NCI-H2196 (cell line): ENCODE results near the gene ARF3.

ENCODE experiments used
- DNase-seq: peaks from one replicate; lab custom pipeline; 2025; ENCODE audit not compliant: unreplicated experiment; lab: John Stamatoyannopoulos, UW

ARF3 gene

GRCh38 chr12:48982397-48983080, 25.3 kb upstream of the ARF3 start:
- no peak for DNase-seq

DNA sequence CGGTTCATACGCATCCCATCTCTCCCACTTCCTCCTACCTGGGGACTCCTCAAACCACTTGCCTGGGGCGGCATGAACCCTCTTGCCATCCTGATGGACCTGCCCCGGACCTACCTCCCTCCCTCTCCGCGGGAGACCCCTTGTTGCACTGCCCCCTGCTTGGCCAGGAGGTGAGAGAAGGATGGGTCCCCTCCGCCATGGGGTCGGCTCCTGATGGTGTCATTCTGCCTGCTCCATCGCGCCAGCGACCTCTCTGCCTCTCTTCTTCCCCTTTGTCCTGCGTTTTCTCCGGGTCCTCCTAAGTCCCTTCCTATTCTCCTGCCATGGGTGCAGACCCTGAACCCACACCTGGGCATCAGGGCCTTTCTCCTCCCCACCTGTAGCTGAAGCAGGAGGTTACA, 24.5 kb upstream of the ARF3 start:
- DNase-seq: no peak

DNA sequence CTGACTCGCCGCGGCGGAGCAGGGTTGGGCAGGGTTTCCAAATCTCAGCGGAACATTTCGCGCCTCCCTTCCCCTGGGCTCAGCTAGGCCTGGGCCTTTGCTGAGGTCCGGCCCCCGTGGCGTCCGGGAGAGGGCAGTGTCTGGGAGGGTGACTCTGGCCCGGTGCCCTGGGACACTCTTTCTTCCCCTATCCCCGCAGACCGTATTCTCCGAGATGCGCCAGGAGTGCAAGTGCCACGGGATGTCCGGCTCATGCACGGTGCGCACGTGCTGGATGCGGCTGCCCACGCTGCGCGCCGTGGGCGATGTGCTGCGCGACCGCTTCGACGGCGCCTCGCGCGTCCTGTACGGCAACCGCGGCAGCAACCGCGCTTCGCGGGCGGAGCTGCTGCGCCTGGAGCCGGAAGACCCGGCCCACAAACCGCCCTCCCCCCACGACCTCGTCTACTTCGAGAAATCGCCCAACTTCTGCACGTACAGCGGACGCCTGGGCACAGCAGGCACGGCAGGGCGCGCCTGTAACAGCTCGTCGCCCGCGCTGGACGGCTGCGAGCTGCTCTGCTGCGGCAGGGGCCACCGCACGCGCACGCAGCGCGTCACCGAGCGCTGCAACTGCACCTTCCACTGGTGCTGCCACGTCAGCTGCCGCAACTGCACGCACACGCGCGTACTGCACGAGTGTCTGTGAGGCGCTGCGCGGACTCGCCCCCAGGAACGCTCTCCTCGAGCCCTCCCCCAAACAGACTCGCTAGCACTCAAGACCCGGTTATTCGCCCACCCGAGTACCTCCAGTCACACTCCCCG, 23.9 kb upstream of the ARF3 start:
- no peak for DNase-seq

GRCh38 chr12:48980389-48980952, 23.2 kb upstream of the ARF3 start:
- no peak for DNase-seq

- no peak for DNase-seq
Measured at GRCh38 chr12:48979602-48980388, 22.5 kb upstream of the ARF3 start.

DNA sequence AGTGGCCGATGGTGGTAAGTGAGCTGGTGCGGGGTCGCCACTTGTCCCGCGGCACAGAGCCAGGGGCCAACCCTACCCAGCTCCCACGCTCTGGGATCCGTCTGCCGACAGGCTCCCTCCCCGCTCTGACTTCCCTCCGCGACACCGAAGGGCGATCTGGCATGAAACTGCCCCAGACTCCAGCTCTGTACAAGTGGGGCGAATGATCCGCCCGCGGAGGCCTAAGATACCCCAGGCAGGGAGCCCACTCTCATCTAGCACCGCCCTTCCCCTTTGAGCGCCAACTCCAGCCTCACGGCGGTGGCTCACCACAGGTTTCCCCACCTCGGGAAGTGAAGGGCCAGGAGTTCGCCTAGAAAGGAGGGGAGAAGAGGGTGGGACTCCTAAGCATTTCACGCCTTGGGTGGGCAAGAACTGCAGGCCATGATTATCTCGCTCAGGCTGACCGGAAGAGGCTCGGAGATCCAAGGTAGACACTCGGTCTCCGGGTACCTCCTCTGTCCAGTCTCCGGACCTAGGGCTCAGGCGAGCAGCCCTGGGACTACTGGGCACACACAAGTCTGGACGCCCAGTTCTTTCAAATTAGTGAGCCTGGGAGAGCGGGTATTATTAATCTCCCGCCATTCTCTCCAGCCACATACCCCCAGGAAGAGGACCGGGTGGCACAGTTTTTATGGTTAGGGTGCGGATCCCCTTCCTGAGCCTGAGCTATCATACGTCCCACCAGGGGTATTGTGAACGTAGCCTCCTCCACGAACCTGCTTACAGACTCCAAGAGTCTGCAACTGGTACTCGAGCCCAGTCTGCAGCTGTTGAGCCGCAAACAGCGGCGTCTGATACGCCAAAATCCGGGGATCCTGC, 21.7 kb upstream of the ARF3 start:
- DNase-seq: no peak

DNA sequence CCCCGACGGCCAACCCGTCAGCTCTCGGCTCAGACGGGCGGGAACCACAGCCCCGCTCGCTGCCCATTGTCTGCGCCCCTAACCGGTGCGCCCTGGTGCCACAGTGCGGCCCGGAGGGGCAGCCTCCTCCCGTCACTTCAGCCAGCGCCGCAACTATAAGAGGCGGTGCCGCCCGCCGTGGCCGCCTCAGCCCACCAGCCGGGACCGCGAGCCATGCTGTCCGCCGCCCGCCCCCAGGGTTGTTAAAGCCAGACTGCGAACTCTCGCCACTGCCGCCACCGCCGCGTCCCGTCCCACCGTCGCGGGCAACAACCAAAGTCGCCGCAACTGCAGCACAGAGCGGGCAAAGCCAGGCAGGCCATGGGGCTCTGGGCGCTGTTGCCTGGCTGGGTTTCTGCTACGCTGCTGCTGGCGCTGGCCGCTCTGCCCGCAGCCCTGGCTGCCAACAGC, 21.0 kb upstream of the ARF3 start, which contains the start of gene WNT1:
Gene WNT1, plus strand, starts transcription at position 32 of the 450 bp plus-strand sequence. Its CDS starts 329 bp downstream, at position 361.
- no peak for DNase-seq

DNA sequence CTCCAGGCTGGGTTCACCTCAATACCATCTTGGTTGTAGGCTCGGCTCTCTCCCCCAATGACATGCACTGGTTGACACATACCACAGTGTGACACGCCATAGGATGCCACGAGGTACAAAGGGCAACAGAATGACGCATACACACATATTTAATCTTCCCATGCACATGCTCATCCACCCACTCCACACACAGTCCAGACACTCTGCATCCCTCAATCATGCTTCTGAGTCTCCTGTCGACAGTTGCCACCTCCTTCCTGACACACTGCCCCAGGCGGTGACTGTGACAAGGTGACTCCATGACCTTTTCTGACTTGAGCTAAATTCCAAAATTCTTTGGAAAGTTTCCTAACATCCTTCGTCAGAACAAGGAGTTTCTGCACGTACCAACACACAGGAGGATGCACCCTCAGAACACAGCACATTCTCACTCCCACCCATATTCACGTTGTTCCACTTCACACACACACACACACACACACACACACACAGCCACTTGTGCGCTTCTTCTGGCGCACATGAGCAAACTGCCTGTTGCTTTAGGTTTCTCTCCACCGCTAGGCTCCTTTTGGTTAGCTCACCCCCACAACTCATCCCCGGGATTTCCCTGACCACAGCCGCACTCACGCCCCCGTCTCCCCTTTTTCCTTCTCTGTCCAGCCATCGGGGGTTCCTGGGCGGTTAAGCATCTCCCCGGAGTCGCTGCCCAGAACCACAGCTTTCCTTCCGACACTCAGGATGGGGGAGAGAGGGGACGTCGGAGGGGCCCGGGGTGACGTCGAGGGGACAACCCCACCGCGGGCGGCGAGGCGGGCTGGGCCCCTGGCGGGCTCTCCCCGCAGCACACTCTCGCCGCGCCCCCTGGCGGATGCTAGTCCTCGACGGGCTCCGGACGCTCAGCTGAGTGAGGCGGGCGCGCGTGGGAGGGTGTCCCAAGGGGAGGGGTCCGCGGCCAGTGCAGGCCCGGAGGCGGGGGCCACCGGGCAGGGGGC, 20.3 kb upstream of the ARF3 start:
- DNase-seq: peak; percentile 69

- no peak for DNase-seq
Measured at GRCh38 chr12:48973941-48974673, 16.8 kb upstream of the ARF3 start.

GRCh38 chr12:48973531-48973930, 16.2 kb upstream of the ARF3 start:
- no peak for DNase-seq

DNA sequence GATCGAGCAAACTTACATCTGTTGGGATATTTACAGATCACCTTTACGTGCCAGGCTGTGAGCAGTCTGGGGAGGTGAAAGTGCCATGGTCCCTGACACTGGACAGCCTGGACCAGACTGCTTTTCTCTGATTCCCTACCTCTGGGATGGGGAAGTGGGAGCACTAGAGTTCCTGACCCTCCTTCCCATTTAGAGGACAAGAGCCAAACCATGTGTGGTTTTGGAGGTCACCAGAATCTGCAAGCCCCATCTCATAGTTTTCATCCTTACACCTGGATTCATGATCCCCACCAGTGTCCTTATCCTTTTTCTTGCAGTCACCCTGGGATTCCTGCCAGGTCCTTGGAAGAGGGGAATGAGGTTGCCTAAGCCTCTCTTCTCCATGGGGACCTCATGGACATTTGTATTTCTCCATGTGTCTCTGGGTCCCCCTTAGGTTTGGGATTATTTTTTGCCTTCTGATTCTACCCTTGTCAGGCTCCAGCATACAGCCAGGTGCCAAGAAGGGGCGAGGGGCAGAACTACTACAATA, 15.7 kb upstream of the ARF3 start:
- no peak for DNase-seq

DNA sequence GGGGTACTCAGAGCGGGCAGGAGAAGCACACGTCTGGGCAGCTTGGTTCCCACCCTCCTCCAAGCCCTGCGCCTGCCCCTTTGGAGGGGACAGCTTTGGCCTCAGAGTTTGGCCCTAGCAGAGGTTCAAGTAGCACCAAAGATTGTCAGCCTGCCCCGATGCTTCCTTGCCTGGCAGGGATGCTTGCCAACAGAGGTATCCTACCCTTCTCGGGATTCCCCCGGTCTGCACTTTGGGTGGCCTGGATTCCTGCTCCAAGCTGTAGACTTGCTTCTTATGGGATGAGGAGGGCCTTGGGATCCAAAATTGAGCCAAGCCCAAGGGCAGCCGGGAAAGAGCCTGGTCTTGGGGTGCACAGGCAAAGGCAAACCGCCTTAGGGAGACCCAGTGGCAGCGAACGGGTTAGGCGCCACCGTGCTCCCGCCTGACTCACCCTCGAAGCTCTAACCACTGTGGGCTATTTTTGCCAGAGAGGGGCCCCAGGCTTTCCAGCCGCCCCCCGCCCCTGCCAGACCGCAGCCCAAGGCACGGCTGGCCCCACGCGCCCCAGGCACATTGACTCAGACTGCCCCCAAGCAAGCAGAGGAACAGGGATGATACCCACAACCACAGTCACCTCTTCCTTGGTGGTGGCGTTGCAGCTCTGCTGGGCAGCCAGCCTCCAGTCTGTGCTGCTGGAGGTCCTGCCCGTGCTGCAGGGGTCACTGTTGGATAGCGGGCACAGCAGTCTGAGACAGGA, 15.1 kb upstream of the ARF3 start:
- no peak for DNase-seq

- no peak for DNase-seq
Measured at GRCh38 chr12:48970702-48971334, 13.5 kb upstream of the ARF3 start.

GRCh38 chr12:48969833-48970701, 12.8 kb upstream of the ARF3 start:
- DNase-seq: no peak

DNA sequence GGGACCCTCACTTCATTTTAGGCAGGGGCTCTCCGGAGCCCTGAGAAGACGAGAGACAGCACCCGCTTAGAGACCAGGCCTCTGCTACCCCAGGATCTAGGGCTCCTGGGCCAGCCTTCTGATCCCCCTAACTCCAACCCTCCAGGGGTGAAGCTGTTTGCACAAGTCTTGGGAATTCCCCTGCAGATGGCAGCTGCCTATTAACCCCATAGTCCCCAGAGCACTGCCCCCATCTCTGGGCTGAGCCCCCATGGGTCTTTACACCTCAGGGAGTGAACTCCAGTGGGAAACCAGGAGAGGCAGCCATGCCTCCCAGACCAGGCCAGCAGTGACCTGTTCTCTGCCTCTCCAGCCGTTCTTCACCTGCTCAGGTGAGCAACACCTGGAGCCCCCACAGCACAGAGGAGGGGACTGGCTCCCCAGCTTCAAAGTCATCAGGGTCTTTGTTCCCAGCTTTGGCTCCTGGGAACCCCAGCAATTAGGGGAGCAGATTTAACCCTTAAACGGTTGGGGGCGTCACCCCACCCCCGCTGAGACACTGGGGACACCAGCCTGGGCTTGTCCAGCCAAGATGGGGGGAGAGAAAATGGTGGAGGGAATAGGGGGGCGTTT, 12.0 kb upstream of the ARF3 start:
- DNase-seq: no peak

- no peak for DNase-seq
Measured at GRCh38 chr12:48968467-48968866, 11.2 kb upstream of the ARF3 start.
